HepG2 (cell line): ENCODE measurements around the gene TP73. TPM values are rescaled to one million over a fixed set of nuclear protein-coding genes. Genes with fewer than 3 reads are reported as not detected.

Experiments
- CBX2 ChIP-seq, 2 experiments: fragments of 200-600 bp in 1 of 2; sonication (generic); formaldehyde crosslinking in 1 of 2; IDR thresholded peaks; 2 replicates each; pipeline versions ENCODE4 v1.7.0 to v1.8.1; 2018 to 2022; ENCODE audit warnings: low read depth in 2 of 2, low read length in 1 of 2, mild to moderate bottlenecking in 1 of 2, missing genetic modification reagents in 1 of 2
- CREB1 ChIP-seq, 2 experiments: fragments of 450-650 bp in 1 of 2; IDR thresholded peaks; 2 replicates each; pipeline ENCODE4 v1.6.1; 2016 to 2017; ENCODE audit warnings: control low read depth in 1 of 2, mild to moderate bottlenecking in 1 of 2, missing compliant biosample characterization in 1 of 2, missing genetic modification characterization in 1 of 2
- FOXK1 ChIP-seq: sonication (generic); formaldehyde crosslinking; IDR thresholded peaks from 2 replicates; pipeline ENCODE4 v1.4.0; 2020; ENCODE audit warnings: low read depth, missing genetic modification reagents, borderline replicate concordance
- NR3C1 ChIP-seq: sonication (generic); formaldehyde crosslinking; IDR thresholded peaks from 2 replicates; pipeline ENCODE4 v1.4.0; 2020; ENCODE audit warnings: missing genetic modification reagents
- POGK ChIP-seq: sonication (generic); formaldehyde crosslinking; conservative IDR thresholded peaks from 2 replicates; pipeline ENCODE4 v1.8.0; 2022; ENCODE audit warnings: mild to moderate bottlenecking, moderate library complexity, missing genetic modification reagents
- SSRP1 ChIP-seq: IDR thresholded peaks from 2 replicates; pipeline ENCODE4 v1.6.1; 2016; ENCODE audit warnings: control low read depth
- ZEB1 ChIP-seq: IDR thresholded peaks from 2 replicates; pipeline ENCODE4 v1.6.1; 2012; ENCODE audit warnings: mild to moderate bottlenecking, low read depth, inconsistent platforms; ENCODE audit not compliant: insufficient replicate concordance
- ZNF407 ChIP-seq: sonication (generic); formaldehyde crosslinking; IDR thresholded peaks from one replicate; pipeline ENCODE4 v1.5.1; 2020; ENCODE audit warnings: mild to moderate bottlenecking, missing genetic modification reagents; ENCODE audit errors: not compliant biosample characterization
- ZNF607 ChIP-seq: sonication (generic); formaldehyde crosslinking; IDR thresholded peaks from 2 replicates; pipeline ENCODE4 v1.5.1; 2020; ENCODE audit warnings: missing genetic modification reagents, mild to moderate bottlenecking, borderline replicate concordance
- ZNF614 ChIP-seq: IDR thresholded peaks from 2 replicates; pipeline ENCODE4 v1.6.1; 2018; ENCODE audit warnings: missing biosample characterization, missing genetic modification reagents, inconsistent platforms, borderline replicate concordance
- ZSCAN21 ChIP-seq: sonication (generic); formaldehyde crosslinking; IDR thresholded peaks from 2 replicates; pipeline ENCODE4 v1.8.0; 2022; ENCODE audit warnings: mild to moderate bottlenecking, missing genetic modification reagents, moderate library complexity, borderline replicate concordance
- polyA plus RNA-seq, 8 experiments: library from polyadenylated mRNA; depleted of rRNA in 3 of 8; stranded (reverse) in 7 of 8; unstranded in 1 of 8; fragments of >200 nt; fragmentation: Illumina TruSeq in 4 of 8; extraction: Trizol in 4 of 8; gene quantifications; 2 replicates each; pipeline versions ENCODE4 v1.2.1 to v1.2.3, GENCODE V29; 2011 to 2016; ENCODE audit warnings: low read depth in 4 of 8, missing spikeins in 1 of 8, mixed read lengths in 1 of 8; ENCODE audit not compliant: insufficient read depth in 1 of 8
- total RNA-seq, 5 experiments: library from RNA; depleted of rRNA; stranded (reverse); fragments of >200 nt; fragmentation: Illumina TruSeq; extraction: Trizol; gene quantifications; 2 replicates each; pipeline ENCODE4 v1.2.3, GENCODE V29; 2016; ENCODE audit warnings: low read depth in 1 of 5
- TF ChIP-seq, protein P1 (sequence below): sonication (generic); formaldehyde crosslinking; IDR thresholded peaks from 2 replicates; pipeline ENCODE4 v1.9.0; 2021; ENCODE audit warnings: missing genetic modification reagents, borderline replicate concordance
- TF ChIP-seq, protein P2 (sequence below): sonication (generic); formaldehyde crosslinking; IDR thresholded peaks from 2 replicates; pipeline ENCODE4 v1.4.0; 2020; ENCODE audit warnings: missing genetic modification reagents, borderline replicate concordance

TP73 gene
- total and polyA plus RNA-seq, 2 of the 13 experiments (the other 11 are each of a cell fraction or from before 2014, with no cell fraction given): 0.49 to 1.1 TPM

- TF ChIP-seq ZNF407 (CRISPR knock-in tag): peak; percentile 80
- no peak for TF ChIP-seq ZEB1
- TF ChIP-seq, protein P1, sequence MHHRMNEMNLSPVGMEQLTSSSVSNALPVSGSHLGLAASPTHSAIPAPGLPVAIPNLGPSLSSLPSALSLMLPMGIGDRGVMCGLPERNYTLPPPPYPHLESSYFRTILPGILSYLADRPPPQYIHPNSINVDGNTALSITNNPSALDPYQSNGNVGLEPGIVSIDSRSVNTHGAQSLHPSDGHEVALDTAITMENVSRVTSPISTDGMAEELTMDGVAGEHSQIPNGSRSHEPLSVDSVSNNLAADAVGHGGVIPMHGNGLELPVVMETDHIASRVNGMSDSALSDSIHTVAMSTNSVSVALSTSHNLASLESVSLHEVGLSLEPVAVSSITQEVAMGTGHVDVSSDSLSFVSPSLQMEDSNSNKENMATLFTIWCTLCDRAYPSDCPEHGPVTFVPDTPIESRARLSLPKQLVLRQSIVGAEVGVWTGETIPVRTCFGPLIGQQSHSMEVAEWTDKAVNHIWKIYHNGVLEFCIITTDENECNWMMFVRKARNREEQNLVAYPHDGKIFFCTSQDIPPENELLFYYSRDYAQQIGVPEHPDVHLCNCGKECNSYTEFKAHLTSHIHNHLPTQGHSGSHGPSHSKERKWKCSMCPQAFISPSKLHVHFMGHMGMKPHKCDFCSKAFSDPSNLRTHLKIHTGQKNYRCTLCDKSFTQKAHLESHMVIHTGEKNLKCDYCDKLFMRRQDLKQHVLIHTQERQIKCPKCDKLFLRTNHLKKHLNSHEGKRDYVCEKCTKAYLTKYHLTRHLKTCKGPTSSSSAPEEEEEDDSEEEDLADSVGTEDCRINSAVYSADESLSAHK (CRISPR knock-in tag): no peak
- no peak for TF ChIP-seq FOXK1 (CRISPR knock-in tag)
- peak; percentile 62 for TF ChIP-seq ZSCAN21
- peak; percentile 67; the same call in 1 of the 2 replicates for TF ChIP-seq ZNF607 (CRISPR knock-in tag)
- no peak for TF ChIP-seq NR3C1 (CRISPR knock-in tag)
- TF ChIP-seq CBX2 (IDR thresholded peaks at IDR 0.05; ENCODE audit: low read depth, low read length): no peak
- no peak for TF ChIP-seq CBX2 (CRISPR knock-in tag; IDR thresholded peaks at IDR 0.05; ENCODE audit: low read depth)
- TF ChIP-seq ZNF614 (CRISPR knock-in tag): no peak
- no peak for TF ChIP-seq CREB1 (IDR thresholded peaks at IDR 0.05)
- TF ChIP-seq CREB1 (CRISPR knock-in tag; IDR thresholded peaks at IDR 0.05): no peak
- peak; percentile 45; the same call in 1 of the 2 replicates for TF ChIP-seq POGK
- TF ChIP-seq SSRP1 (CRISPR knock-in tag): no peak
- TF ChIP-seq, protein P2, sequence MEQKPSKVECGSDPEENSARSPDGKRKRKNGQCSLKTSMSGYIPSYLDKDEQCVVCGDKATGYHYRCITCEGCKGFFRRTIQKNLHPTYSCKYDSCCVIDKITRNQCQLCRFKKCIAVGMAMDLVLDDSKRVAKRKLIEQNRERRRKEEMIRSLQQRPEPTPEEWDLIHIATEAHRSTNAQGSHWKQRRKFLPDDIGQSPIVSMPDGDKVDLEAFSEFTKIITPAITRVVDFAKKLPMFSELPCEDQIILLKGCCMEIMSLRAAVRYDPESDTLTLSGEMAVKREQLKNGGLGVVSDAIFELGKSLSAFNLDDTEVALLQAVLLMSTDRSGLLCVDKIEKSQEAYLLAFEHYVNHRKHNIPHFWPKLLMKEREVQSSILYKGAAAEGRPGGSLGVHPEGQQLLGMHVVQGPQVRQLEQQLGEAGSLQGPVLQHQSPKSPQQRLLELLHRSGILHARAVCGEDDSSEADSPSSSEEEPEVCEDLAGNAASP (CRISPR knock-in tag): no peak
Observed at GRCh38 chr1:3625151-3625907, 27.0 kb upstream of the TP73 start (continued).
